ENCODE data around the gene CHRDL2.

Gene CHRDL2

DNA sequence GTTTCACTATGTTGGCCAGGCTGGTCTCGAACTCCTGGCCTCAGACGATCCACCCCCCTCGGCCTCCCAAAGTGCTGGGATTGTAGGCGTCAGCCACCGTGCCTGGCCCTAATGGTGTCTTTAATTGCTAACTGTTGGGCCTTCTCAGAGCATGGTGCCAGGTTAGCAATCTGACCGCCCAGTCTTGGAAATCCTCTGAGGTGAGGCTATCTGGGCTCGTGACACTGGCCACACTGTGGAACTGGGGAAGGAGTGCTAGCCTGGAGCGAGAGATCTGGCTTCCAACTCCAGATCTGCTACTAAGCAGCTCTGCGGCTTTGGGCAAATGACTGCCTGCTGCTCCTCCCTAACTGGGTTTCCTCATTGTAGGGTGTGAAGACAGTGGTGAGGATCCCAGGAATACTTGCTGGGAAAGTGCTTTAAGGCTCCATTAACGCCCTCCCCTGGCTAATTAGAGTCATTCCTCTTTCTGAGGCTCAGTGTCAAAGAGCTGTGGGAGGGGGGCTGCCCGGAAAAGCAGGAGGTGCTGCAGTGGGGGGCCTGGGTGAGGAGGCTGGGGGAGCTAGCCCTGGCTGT, 35.4 kb downstream of the CHRDL2 start:
- TF ChIP-seq, protein P1, sequence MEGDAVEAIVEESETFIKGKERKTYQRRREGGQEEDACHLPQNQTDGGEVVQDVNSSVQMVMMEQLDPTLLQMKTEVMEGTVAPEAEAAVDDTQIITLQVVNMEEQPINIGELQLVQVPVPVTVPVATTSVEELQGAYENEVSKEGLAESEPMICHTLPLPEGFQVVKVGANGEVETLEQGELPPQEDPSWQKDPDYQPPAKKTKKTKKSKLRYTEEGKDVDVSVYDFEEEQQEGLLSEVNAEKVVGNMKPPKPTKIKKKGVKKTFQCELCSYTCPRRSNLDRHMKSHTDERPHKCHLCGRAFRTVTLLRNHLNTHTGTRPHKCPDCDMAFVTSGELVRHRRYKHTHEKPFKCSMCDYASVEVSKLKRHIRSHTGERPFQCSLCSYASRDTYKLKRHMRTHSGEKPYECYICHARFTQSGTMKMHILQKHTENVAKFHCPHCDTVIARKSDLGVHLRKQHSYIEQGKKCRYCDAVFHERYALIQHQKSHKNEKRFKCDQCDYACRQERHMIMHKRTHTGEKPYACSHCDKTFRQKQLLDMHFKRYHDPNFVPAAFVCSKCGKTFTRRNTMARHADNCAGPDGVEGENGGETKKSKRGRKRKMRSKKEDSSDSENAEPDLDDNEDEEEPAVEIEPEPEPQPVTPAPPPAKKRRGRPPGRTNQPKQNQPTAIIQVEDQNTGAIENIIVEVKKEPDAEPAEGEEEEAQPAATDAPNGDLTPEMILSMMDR (IDR thresholded peaks at IDR 0.05) = no peak

DNA sequence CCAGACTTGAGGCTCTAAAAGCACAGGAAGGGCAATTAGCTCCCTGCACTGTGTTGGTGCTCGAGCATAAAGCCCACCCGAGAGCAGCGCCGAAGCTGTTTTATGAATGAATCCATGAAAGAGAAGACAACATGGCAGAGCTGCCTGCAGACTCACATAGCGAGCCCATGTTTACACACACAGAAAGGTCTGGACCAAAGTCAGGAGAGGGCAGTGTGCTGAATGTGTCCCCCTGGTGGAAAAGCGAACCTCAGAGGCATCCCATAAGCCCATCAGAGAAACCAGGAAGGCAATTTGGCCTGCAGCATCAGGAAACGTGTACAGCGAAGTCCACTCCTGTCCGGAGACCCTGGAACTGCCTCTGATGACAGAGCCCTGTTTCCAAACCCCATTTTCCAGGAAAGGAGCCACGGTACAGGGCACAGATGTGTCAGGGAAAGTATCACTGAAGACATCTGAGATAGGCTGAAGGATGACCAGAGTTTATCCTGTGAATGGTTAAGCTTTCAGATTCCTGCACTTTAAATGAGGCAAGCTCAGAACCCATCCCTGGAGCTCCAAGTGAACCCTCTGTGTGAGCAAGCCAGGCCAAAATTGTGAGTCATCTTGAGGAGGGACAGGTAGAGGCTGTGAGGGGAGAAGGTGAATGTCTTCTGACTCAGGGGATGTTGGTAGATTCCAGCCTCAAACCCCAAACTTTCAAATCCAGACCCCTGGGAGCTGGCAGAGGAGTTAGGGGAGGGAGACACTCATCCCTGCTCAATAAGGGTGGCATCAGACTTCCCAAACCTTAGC, 36.9 kb downstream of the CHRDL2 start:
- TF ChIP-seq, protein P1 (IDR thresholded peaks at IDR 0.05) = no peak

DNA sequence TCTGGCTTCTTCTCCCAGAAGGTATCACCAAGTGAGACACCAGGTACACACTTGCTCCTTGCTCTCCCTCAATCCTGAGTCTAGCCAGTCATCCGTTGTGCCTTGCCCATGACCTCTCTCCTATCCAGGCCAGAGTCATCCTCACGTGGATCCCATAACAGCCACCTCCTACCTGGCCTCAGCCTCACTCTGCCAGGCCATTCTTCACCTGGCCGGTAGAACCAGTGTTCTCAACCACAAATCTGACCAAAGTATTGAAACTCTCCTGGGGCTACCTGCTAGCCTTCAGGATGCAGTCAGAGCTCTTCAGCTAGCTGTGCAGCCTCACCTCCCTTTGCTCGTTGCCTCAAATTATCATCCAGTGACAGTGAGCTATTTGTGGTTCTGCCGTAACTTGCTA, 37.7 kb downstream of the CHRDL2 start:
- TF ChIP-seq, protein P1 (IDR thresholded peaks at IDR 0.05) = no peak

DNA sequence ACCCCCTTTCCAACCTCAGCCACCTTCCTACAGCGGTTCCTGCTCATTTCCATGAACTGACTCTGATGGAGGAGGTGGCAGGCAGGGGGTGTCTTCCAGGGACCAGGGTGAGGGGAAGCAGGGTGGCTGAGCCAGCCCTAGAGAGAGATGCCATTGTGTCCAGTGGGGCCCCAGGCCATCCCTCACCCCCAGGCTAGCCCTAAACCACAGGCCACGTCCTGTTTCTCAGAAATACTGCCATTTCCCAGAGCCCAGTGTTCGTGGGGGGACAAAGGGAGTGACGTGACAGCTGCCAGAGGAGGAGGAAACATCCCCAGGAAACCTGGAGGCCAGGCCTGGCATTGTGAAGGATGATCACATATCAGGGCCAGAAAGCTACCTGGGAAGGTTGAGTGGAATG, 39.5 kb downstream of the CHRDL2 start:
- TF ChIP-seq, protein P1 (IDR thresholded peaks at IDR 0.05) = no peak

DNA sequence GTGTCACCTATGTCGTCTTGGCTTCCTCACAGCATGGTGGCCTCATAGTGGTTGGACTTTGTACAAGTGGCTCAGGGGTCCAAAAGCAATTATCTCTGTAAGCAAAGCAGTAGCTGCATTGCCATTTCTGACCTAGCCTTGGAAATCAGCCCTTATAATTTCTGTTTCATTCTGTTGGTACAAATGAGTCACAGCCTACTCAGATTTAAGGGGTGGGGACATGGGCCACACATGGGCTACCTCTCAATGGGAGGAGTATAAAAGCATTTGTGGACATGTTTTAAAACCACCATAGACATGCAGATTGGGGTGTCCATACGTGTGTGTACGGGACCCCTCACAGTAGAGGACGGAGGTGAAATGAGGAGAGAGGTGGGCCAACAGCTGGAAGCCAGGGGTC, 41.6 kb downstream of the CHRDL2 start:
- TF ChIP-seq, protein P1 (IDR thresholded peaks at IDR 0.05) = no peak

DNA sequence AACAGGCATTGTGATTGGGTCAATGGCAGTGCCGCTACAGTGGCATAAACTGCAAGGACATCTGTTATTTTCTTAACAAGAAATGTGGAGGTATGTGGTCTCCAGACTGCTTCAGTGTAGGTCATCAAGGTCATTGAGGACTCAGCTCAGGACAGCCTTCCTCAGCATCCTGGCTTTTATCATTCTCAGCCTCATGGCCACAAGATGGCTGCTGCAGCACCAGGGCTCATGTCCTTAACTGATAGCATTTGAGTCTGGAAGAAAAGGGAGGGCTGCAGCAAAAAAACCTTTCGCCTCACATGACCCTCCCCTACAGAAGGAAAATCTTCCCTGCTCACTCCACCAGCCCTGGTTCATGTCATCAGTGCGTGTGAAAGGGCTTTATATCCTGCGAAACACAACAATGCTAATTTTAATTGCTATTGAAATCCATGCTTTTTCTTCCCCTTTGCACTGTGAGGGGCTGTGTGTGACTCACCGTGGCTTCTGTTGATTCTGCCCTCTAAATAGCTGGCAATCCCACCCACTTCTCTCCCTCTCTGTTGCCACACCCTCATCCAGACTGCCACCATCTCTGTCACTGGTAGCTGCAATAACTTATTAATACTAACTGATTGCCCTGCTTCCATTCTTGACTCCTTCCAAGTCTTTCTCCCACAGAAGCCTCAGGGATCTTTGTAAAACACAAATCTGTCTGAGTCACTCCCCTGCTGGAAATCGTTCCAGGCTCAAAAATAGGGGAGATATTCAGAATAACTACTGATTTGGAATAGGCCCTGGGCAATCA, 43.8 kb downstream of the CHRDL2 start:
- TF ChIP-seq, protein P1 (IDR thresholded peaks at IDR 0.05) = no peak

DNA sequence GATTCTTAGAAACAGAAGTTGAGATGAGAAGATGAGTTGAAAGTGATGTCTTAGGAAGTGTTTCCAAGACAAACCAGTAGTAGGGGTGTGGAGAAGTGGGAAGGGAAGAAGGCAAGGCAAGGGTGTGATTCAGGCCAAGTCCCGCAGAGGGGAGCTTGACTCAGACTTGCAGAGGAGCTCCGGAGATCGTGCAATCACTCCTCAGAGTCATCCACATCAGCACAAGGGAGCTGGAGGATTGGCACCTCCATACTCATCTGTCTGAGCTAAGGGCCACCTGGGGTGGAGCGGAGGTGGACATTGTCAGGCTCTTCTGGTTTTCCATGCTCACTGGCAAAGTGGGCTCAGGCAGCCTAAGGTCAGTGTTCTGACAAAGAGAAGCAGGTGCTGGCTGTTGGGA, 44.4 kb downstream of the CHRDL2 start:
- TF ChIP-seq, protein P1 (IDR thresholded peaks at IDR 0.05) = no peak

All from LNCAP (cell line).